Upper lobe of right lung (tissue), 1 donor: ENCODE measurements around the gene DGKE. TPM values are rescaled to one million over a fixed set of nuclear protein-coding genes. Genes with fewer than 3 reads are reported as not detected.

Source experiments
- ATAC-seq: fragments of 200-7000 bp; cut with Tn5 transposase; one replicate; pipeline ENCODE4 v1.9.1; 2020; ENCODE audit warnings: mild to moderate bottlenecking, moderate library complexity
- DNase-seq: peaks from one replicate; pipeline ENCODE4 v3.0.0-alpha.2; 2020
- H3K27ac ChIP-seq: fragments of 200-600 bp; one replicate; pipeline ENCODE4 v1.8.0; 2022
- H3K27me3 ChIP-seq: fragments of 200-600 bp; one replicate; pipeline ENCODE4 v1.8.0; 2022; ENCODE audit warnings: mild to moderate bottlenecking
- H3K36me3 ChIP-seq: fragments of 200-600 bp; one replicate; pipeline ENCODE4 v1.8.0; 2022
- H3K4me1 ChIP-seq: fragments of 200-600 bp; one replicate; pipeline ENCODE4 v1.8.0; 2022
- H3K4me3 ChIP-seq: fragments of 200-600 bp; one replicate; pipeline ENCODE4 v1.8.0; 2022; ENCODE audit warnings: mild to moderate bottlenecking
- H3K9me3 ChIP-seq: fragments of 200-600 bp; one replicate; pipeline ENCODE4 v1.8.0; 2022
- intact Hi-C: fragments of 100-400 bp; cut with DNase I; formaldehyde crosslinking; loops from one replicate; pipeline ENCODE4 v1.11.0; 2022
- total RNA-seq: library from RNA; stranded (reverse); fragmentation: NEBNext Ultra II Directional; extraction: Animal tissue kit (Norgen Biotek cat#: 25700); gene quantifications from one replicate; pipeline ENCODE4 v1.2.1, GENCODE V29; 2021
- TF ChIP-seq, protein P1 (sequence below): fragments of 200-600 bp; IDR thresholded peaks from one replicate; pipeline ENCODE4 v1.8.0; 2022; ENCODE audit warnings: antibody characterized with exemption
- donor health status: DM: no; HTN: yes; CAD: no; lungs with severe emphysema.

The DGKE gene
- total RNA-seq, 1 donor from 2014 or later = 10.4 TPM

GRCh38 chr17:56815711-56816110 is 18.2 kb upstream of the DGKE start:
- TF ChIP-seq, protein P1, sequence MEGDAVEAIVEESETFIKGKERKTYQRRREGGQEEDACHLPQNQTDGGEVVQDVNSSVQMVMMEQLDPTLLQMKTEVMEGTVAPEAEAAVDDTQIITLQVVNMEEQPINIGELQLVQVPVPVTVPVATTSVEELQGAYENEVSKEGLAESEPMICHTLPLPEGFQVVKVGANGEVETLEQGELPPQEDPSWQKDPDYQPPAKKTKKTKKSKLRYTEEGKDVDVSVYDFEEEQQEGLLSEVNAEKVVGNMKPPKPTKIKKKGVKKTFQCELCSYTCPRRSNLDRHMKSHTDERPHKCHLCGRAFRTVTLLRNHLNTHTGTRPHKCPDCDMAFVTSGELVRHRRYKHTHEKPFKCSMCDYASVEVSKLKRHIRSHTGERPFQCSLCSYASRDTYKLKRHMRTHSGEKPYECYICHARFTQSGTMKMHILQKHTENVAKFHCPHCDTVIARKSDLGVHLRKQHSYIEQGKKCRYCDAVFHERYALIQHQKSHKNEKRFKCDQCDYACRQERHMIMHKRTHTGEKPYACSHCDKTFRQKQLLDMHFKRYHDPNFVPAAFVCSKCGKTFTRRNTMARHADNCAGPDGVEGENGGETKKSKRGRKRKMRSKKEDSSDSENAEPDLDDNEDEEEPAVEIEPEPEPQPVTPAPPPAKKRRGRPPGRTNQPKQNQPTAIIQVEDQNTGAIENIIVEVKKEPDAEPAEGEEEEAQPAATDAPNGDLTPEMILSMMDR = no peak
- Histone ChIP-seq H3K27ac (no peak overlapping the region), H3K4me3 (no peak overlapping the region), H3K9me3 (no peaks in the 10 kb centered on the region), H3K36me3 (no peaks in the 10 kb centered on the region), H3K27me3 (no peaks in the 10 kb centered on the region), H3K4me1 (peaks cover 4% of the 10 kb centered on the region)
- intact Hi-C loops = loop anchor here (5.0 kb wide), 1 partner anchor 127 kb away; no protein-coding TSS in a partner anchor
- ATAC-seq (no peak), DNase-seq (no peak)

GRCh38 chr17:56817066-56817465 is 16.9 kb upstream of the DGKE start:
- Histone ChIP-seq H3K4me3 (no peak overlapping the region), H3K27ac (no peak overlapping the region), H3K4me1 (peaks cover 7% of the 10 kb centered on the region), H3K9me3 (no peaks in the 10 kb centered on the region), H3K36me3 (no peaks in the 10 kb centered on the region), H3K27me3 (no peaks in the 10 kb centered on the region)
- TF ChIP-seq, protein P1 = no peak
- ATAC-seq = no peak
- no peak for DNase-seq
- intact Hi-C loops = loop anchor here (5.0 kb wide), 1 partner anchor 125 kb away; no protein-coding TSS in a partner anchor

- DNase-seq = no peak
- intact Hi-C loops = loop anchor here (5.0 kb wide), 1 partner anchor 123 kb away; no protein-coding TSS in a partner anchor
- H3K4me3 ChIP-seq = no peak overlapping the region
- peaks cover 7% of the 10 kb centered on the region for H3K4me1 ChIP-seq
- TF ChIP-seq, protein P1 = no peak
- H3K27me3 ChIP-seq = no peaks in the 10 kb centered on the region
- ATAC-seq = no peak
- no peaks in the 10 kb centered on the region for H3K9me3 ChIP-seq
- H3K27ac ChIP-seq = no peak overlapping the region
- no peaks in the 10 kb centered on the region for H3K36me3 ChIP-seq
Measured at GRCh38 chr17:56819030-56819429, 14.9 kb upstream of the DGKE start.

DNA sequence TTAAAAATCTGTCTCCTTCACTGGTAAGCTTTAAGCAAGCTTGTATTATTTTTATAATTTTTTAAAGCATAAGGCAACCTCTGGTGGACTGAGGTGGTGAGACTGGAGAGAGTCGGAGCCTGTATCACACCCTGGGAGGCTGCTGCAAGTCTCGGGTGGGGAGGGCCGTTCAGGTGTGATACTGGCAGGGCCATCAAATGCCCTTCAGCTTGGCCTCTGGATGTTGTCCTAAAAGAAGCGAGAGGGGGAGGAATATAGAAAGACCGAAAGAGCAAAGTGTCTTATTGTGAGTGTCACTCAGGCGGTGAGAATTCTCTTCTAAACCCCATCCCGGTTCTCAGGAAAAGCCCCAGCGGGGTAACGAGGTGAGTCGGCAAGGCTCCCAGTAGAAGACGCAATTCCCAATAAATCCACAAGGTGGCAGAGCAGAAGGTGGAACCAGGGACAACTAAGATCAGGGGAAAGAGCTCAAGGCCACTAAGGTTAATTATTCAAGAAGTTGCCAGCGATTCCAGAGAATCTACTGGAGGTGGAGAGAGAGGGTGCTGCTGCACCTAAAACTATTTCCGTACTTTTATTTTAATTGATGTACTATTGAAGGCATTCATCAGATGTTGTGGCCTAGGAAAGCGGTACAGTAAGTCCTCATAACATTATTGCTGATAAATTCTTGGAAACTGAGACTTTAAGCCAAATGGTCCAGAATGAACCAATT is 14.4 kb upstream of the DGKE start:
- ATAC-seq (peak; percentile 97), DNase-seq (no peak)
- intact Hi-C loops = loop anchor here (5.0 kb wide), 1 partner anchor 123 kb away; no protein-coding TSS in a partner anchor
- TF ChIP-seq, protein P1 = peak; percentile 91
- Histone ChIP-seq H3K36me3 (no peaks in the 10 kb centered on the region), H3K9me3 (no peaks in the 10 kb centered on the region), H3K4me3 (no peak overlapping the region), H3K27ac (no peak overlapping the region), H3K4me1 (peaks cover 7% of the 10 kb centered on the region), H3K27me3 (no peaks in the 10 kb centered on the region)

DNA sequence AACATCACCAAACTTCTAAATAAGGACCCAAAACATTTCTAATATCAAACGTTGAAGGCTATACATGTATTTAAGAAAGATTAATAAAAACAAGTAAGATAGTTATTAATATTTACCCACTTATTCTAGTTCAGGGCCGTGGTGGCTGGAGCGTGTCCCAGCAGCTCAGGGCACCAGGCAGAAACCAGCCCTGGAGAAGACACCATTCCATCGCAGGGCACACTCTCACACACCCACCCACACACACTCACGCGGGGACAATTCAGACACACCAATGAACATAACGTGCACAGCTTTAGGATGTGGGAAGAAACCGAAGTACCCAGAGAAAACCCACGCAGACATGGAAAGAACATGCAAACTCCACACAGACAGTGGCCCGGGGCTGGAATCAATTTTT is 13.7 kb upstream of the DGKE start:
- ATAC-seq (no peak), DNase-seq (no peak)
- TF ChIP-seq, protein P1 = no peak
- no peaks in the 10 kb centered on the region for H3K36me3 ChIP-seq
- no peaks in the 10 kb centered on the region for H3K27me3 ChIP-seq
- H3K27ac ChIP-seq = no peak overlapping the region
- H3K4me1 ChIP-seq = peaks cover 7% of the 10 kb centered on the region
- H3K9me3 ChIP-seq = no peaks in the 10 kb centered on the region
- intact Hi-C loops = no loop called here
- no peak overlapping the region for H3K4me3 ChIP-seq
